Right renal cortex interstitium (tissue), 3 donors: ENCODE measurements around the gene KIF1A. TPM values are rescaled to one million over a fixed set of nuclear protein-coding genes. Genes with fewer than 3 reads are reported as not detected.

Experiments used
- DNase-seq, 3 donors: peaks; one replicate each; pipeline ENCODE4 v3.0.0-alpha.2; 2013; ENCODE audit warnings: low read depth in 3 of 3, low spot score in 2 of 3
- polyA plus RNA-seq, 3 donors: library from polyadenylated mRNA; unstranded; fragments of 120-200 nt; gene quantifications; one replicate each; pipeline ENCODE4 v1.2.1, GENCODE V29; 2013; ENCODE audit not compliant: insufficient read length in 3 of 3

KIF1A gene
- polyA plus RNA-seq, 3 donors: 7.1 to 9.5 (median 9.0) TPM

DNA sequence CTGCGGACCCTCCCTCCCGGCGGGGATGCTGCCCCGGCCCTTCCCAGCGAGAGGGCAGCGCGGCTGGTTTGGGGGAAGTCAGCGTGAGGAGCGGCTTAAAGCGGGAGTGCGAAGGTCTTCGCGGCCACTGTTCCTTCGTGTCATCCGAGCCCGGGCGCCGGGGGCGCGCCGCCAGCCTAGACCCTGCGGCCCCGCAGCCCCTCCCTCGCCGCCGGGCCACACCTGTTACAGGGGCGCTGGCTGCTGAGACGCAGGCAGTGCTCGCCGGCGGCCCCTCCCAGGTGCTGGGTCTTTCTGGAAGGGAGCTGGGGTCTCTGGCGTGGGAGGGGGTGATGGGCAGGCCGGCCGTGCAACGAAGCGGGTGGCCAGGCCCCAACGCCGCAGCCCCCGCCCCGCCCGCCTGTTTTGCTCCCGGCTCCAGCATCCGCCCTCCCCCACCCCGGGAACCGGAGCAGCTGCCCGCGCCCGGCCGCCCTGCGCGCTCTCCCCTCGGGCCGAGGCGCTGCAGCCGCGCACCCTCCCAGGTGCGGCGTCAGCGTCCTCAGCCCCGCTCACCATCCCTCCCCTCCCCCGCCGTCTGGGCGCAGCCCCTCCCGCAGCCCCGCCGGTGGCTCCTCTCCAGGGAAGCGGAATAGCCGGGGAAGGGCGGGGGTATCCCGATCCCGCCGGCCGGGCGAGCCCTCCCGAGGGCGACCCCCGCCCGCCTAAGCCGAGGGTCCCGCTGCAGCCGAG, 727 bp downstream of the KIF1A start:
- no peak for DNase-seq

DNA sequence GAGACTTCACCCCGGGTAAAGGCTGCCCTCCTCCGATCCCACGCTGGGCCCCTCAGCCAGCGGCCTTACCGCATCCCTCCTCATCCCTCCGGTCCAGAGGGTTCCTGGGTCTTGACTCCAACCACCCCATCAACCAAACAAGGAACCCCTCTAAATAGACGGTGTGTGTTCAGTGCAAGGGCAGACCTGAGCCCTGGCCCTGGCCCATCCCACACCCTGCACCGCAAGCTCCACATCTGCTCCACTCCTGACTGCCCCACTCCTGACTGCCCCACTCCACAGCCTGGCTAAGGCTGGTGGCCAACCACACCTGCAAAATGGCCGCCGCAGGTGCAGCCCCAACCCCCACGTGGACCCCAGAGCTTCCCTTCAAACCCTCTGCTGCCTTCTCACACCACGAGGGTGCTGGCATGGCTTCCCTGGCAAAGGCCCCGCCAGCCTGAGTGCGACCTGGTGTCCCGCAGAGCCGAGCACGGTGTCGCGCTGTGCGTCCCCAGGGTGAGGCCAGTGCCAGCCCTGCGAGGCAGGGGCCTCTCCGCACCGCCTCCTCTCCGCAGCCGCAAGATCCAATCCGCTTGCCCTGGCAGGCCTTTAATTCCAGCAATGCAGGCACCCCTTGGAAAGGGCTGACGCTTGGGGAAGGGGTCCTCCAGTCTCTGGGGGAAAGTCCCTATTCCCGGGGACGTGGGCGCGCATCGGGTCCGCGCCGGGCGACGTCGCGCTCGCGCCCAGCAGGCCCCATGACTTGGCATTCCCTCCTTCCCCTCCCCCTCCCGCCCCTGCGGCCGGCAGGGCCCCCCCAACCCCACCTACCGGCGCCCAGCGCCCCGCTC, 1.5 kb downstream of the KIF1A start:
- DNase-seq: no peak

DNA sequence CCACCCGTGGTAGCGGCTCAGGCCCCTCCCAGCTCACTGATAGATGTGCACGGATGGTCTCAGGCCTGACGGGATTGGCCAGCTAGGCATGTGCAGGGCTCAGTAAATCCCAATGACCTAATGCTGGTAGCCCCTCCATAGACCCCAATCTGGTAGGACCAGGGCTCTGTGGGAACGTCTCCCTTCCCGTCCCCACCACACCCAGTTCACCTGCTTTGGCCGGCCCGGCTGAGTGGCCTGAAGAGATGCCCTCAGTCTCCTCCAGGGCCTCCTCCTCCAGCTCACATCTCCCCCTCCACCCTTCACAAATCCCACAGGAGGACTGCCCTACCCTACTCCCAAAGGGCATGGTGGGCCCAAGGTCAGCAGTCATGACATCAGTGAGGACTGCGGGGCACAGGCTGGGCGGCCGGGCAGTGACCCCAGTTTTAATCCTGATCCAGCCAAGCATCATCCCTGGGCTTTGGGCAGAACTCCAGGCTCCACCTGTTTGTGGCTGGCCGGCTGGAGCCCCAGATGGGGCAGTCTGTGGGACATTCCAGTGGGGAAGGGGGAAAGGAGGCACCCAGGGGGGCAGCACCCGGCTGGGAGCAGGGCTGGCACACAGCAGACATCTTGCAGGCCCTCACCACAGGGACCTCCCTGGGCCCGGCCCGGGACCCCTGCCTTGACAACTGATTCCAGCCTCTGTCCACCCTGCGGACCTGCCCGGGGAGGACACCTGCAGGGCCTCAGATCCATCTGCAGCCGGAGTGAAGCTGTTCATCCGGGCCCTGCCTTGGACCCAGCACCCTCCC, 2.3 kb downstream of the KIF1A start:
- DNase-seq: no peak

DNA sequence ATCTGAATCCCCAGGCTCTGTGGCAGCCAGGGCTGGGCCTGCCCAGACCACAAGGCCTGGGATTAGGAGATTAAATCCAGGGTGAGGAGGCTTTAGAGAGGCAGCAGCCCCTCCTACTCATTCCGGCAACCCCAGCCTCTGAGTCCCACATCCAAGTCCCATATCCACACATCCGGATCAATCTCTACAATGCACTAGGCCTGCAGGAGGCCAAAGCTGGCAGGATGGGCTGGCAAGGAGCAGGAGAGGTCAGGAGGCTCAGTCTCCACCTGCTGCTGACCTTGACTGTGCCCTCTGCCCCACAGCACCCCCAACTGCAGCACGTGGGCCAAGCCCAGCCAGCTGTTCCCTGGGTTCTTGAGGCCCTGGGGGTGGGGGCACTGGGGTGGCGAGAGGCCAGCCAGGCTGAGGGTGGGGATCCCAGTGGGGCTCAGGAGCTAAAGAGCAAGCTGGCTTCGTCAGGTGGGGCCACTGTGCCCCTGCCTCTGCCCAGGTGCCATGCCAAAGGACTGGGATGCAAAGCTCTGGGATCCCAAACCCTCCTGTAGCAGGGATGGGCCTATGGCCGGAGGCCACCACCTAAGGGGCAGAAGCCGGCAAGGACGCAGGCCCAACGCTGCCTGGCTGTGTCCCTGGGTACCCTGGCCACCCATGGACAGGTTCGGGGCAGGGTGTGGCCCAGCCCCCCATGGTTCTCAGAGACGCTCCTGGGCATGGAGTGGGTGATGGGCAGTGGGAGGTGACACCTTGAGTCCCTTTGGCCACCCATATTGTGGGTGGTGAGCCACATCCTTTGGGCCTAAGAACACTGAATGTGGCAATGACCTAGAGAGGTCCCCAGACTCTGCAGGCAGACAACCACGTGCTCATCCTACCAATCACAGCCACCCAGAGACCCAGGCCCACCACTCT, 3.2 kb downstream of the KIF1A start:
- no peak for DNase-seq

DNA sequence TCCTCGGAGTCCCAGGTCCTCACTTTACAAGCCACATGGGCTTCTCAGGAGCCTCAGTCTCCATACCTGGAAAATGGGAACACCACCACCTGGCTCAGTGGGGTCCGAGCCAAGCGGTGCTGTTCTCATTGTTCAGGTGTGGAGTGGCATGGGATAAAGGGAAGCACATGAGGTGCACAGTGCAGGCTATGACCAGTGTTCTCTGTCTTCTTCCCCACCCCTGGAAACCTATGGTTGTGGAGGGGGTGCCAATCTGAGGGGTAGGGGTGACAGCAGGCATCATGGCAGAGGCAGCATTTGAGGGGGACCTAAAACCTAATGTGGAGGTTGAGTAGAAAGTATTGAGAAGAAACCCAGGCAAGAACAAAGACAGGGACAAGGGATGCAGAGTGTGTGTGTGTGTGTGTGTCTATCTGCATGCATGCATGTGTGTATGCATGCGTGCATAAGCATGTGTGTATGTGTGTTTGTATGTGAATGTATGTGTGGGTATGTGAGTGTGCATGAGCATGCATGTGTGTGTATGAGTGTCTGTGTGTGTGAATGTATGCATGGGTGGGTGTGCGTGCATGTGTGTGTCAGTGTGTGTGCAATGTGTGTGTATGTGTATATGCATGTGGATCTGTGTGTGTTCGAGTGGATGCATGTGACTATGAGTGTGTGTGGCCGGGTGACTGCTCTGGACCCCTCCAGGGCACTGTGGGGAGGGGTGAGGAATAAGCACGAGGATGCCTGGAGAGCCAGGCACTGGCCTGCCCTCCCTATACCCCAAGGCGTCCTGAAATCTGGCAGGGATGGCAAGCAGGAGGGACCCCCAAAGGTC, 4.0 kb downstream of the KIF1A start:
- DNase-seq: no peak

DNA sequence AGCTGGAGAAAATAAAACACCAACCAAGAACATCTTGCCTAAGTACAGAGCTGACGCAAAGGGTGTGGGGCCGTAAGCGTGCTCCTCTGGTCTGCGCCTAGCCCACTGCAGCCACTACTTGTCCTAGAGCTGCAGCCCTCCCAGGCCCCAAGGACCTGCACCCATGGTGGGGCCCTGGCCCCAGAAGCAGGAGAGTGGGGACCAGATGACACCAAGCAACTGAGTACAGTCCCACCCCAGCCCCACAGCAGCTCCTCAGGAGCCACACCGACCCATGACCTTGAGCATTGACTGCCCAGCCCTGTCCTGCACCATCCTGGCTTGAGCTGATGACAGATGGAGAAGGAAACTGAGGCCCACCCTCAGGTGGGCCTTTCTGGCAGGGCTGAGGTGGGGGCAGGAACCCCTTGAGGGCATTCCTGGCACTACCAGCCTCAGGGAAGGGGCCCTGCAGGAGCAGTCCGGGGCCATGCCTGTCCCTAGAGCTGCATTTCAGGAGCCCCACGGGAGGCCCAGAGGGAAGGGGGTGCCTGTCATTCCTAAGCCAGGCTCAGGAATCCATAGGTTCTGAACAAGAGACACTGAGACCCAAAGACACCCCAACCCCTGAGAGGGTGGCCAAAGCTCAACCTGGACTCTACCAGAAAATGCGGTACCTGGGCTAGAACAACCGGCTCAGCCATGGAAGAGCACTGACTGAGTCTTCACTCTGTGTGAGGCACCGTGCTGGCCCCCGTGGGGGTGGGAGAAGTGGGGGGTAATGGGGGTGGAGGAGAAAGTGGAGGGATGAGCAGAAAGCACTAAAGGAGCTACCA, 4.9 kb downstream of the KIF1A start:
- no peak for DNase-seq

DNA sequence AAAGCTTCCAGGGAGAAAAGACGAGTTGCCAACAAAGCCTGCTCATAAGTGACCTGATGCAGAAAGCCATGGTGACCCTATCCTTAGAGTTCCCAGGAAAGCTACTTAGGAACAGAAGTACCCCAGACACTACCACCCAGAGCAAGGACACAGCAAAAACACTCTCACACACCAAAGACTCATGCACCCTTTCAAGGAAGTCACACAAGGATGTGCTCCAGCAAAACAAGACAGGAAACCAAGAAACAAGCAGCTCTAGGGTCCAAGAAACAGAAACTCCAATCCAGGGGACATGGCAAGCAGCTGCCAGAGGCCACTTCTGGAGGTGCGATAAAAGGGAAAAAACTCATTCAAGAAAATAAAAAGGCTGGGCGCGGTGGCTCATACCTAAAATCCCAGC, 5.7 kb downstream of the KIF1A start:
- no peak for DNase-seq

DNA sequence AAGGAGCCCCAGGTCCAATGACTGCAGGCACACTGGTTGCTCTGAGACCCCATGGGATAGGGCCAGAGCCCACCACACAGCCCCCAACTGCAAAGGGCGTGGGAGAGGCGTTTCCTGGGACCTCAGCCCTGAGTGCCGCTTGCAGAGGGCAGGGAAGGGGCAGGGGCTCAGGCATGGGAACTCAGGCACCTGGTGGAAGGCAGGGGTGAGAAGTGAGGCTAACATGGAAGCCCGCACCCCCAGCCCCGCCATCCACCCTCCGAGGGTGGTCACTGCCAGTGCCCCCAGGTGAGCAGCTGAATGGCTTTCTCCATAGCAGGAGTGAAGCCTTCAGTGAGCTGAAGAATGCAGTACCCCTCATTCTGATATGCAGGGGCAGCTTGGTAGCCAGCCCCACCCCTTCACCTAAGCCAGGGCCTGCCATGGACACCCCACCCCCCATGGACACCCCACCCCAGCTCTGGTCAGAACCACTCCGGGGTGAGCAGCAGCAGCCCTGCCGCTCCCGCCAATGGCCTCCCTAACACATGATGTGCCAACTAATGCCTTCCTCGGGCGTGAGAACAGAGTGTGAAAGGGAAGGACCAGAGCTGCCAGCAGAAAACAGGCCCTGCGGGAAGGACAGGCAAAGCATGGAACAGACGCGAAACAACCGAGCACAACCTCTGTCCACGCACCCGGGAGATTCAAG, 6.6 kb downstream of the KIF1A start:
- no peak for DNase-seq

DNA sequence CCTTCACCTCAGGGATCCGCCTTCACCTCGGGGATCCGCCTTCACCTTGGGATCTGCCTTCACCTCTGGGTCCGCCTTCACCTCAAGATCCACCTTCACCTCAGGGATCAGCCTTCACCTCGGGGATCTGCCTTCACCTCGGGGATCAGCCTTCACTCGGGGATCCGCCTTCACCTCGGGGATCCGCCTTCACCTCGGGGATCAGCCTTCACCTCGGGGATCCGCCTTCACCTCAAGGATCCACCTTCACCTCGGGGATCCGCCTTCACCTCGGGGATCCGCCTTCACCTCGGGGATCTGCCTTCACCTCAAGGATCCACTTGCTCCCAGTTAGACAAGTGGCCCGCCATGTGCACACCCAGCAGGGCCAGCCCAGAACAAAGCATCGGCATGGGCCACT, 7.3 kb downstream of the KIF1A start:
- no peak for DNase-seq

DNA sequence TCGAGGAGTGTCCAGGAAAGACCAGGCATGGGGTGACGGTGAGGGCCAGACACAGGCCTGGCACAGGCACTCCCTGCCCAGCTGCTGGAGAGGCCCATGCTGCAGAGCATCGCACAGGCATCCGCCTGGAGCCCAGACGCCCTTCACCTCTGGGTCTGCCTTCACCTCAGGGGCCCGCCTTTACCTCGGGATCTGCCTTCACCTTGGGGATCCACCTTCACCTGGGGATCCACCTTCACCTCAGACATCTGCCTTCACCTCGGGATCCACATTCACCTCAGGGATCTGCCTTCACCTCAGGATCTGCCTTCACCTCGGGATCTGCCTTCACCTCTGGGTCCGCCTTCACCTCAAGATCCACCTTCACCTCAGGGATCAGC, 7.7 kb downstream of the KIF1A start:
- DNase-seq: no peak

DNA sequence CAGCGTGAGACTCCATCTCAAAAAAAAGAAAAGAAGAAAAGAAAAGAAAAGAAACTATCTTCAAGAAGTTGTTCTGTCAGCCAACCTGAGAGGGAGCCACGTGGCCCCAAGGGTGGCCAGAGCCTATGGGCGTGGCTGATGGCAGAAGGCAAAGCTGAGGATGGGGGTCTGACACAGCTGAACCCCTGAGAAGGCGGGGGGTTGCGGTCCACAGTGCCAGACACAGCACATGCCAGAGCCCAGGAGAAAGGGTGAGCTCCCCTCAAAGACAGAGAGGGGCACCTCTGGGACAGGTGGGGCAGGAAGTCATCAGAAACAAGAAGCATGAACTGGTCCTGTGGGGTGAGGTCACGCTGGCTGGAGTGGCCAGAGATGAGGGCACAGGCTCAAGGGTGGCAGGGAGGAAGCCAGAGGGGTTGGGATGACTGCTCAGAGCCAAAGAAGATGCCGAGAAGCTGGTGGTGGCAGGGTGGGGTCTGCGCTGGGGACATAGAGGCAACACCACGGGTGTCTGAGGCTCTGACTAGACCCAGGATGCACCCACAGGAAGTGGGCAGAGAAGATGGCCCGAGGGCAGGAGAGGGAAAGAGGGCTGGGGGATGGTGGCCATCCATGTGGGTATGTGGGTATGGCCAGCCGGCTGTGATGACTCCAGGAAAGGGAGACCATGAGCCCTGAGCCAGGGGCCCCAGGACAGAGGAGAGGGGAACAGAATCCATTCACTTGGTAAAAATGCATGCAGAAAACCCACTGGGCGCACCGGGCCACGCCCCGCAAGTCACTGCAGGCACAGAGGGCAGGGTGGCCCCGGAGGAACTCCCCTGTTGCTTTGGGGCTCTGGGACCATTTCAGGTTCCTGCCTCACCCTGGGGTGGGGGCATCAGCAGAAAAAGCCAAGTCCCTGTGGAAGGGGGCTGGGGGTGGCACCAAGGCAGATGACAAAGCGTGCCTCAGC, 8.4 kb downstream of the KIF1A start:
- no peak for DNase-seq

DNA sequence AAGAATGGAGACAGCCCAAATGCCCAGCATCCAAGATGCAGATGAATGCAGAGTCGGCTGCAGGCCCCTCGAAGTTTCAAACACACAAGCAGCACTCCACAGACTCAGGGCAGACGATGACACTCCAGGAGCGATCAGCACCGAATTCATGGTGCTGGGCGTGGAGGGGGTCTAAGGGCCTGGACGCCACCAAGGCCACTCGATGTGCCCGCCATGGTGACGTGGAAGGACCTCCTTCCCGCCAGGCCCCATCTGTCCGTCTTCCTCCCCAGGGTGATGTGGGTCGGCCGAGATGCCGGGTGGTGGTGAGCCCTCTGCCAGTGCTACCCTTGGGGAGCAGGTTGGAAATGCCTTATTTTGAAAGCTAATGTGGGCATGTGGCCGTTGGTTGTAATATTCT, 9.4 kb downstream of the KIF1A start:
- no peak for DNase-seq

DNA sequence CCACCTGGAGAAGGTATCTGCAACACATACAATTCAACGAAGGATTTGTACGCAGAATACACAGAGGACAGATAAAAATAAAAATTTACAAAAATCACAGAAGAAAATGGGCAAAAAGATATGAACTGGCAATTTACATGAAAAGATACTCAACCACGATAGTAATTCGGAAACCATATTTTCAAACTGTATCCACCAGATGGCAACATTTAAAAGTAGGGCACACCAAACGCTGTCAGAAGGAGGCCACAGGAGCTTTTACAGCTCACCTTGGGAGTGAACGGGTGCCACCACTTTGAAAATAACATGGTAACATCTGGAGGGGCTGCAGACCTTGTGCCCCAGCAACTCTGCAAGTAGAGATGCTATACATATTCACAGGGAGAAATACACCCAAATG, 9.8 kb downstream of the KIF1A start:
- DNase-seq: no peak

DNA sequence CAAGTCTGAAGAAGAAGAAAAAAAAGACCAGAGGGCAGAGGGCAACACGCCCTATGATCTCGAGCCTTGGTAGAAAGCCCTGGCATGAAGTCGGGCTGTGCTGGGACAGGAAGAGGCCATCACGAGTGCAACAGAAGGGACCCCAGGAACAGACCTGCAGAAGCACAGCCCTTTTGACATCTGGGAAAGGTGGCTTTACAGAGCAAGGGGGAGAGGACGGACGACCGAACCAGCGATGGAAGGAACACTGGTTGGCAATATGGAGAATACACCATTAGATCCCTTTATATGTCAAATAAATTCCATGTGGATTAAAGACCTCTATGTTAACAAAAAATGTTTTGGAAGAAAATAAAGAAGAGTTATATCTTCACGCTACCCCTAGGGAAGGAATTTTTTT, 10.7 kb downstream of the KIF1A start:
- DNase-seq: no peak

DNA sequence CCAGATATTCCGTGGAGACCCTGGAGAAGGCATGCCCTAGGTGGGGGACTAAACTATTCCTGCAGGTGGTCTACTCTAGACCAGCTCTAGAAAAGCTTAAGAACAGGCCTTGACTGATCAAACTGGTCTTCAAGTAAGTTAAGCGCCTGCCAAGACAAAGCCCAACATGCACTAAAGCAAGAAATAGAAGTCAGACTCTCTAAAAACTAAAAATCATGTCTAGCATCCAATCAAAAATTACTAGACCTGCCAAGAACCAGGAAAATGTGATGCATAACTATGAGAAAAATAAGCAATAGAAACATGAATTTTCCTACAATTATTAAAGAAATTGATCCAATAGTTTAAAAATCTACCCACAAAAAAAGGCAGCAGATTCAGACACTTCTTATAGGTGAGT, 13.6 kb downstream of the KIF1A start:
- DNase-seq: no peak

DNA sequence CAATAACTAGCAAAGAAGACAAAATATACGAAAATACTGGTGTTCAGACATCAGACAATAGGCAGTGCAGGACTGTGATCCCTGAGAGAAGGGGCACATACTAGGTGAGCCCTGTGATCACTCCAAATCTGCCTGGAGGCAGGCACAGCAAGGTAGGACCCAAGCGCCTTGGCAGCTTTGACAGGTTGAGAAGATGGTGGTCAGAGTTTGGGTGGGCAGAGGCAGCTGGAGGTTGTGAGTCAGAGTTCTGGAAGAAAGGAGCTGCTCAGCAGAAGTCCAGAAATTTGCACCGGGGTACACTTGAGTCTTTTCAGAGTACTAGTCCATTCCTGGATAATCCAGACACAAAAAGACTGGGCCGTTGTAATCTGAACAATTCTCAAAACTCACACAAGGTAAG, 14.0 kb downstream of the KIF1A start:
- DNase-seq: no peak

DNA sequence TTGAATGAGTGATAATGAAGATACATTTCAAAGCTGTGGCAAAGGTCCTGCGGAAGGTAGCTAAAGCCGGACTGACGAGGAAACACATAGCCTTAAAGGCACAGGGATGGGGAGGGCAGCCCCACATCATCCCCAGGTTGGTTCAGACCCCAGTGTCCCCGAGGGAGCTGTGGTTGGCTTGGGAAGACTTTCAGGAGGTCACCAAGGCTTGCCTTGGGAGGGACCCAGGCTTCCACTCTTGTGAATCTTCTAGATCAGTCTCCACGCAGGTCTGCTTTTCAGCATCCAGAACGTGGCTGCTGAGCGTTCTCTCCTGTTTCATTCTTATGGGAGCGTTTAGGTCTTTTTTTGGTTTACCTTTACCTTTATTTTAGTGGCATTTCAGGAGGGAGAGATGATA, 16.8 kb downstream of the KIF1A start:
- DNase-seq: no peak
